MM.1S (cell line): Measurements from ENCODE around the gene CCDC93.

Experiments used
- DNase-seq: peaks from one replicate; pipeline ENCODE4 v3.0.0-alpha.2; 2015
- H2AFZ ChIP-seq: fragments of 300-600 bp; sonication (generic); 2 replicates; pipeline ENCODE4 v1.6.0; 2016; ENCODE audit warnings: antibody characterized with exemption, low read length
- H3F3A ChIP-seq: fragments of 300-600 bp; sonication (generic); 2 replicates; pipeline ENCODE4 v1.6.1; 2016; ENCODE audit warnings: mild to moderate bottlenecking, antibody characterized with exemption, low read length, moderate library complexity, mixed read lengths; ENCODE audit not compliant: insufficient read depth
- H3K27ac ChIP-seq: fragments of 300-600 bp; sonication (generic); 2 replicates; pipeline ENCODE4 v1.5.1; 2016; ENCODE audit warnings: mild to moderate bottlenecking, low read length
- H3K27me3 ChIP-seq: fragments of 300-600 bp; sonication (generic); replicated peaks from 2 replicates; pipeline ENCODE4 v1.6.0; 2016; ENCODE audit warnings: low read length; ENCODE audit not compliant: insufficient read depth
- H3K36me3 ChIP-seq: fragments of 300-600 bp; sonication (generic); replicated peaks from 2 replicates; pipeline ENCODE4 v1.6.1; 2016; ENCODE audit warnings: mild to moderate bottlenecking, low read length, mixed read lengths; ENCODE audit not compliant: insufficient read depth
- H3K4me1 ChIP-seq: fragments of 300-600 bp; sonication (generic); 2 replicates; pipeline ENCODE4 v1.6.1; 2016; ENCODE audit warnings: low read length, mixed read lengths
- H3K4me2 ChIP-seq: fragments of 300-600 bp; sonication (generic); 2 replicates; pipeline ENCODE4 v1.6.0; 2016; ENCODE audit warnings: low read depth, low read length
- H3K4me3 ChIP-seq: fragments of 300-600 bp; sonication (generic); 2 replicates; pipeline ENCODE4 v1.5.1; 2016; ENCODE audit warnings: low read length, mixed read lengths
- H3K79me2 ChIP-seq: fragments of 300-600 bp; sonication (generic); 2 replicates; pipeline ENCODE4 v1.6.1; 2016; ENCODE audit warnings: mixed run types, low read length, mixed read lengths
- H3K9ac ChIP-seq: fragments of 300-600 bp; sonication (generic); 2 replicates; pipeline ENCODE4 v1.6.1; 2016; ENCODE audit warnings: low read length, mixed read lengths
- H3K9me2 ChIP-seq: fragments of 300-600 bp; sonication (generic); replicated peaks from 2 replicates; pipeline ENCODE4 v1.6.1; 2016; ENCODE audit warnings: mild to moderate bottlenecking, low read length, mixed read lengths; ENCODE audit not compliant: insufficient read depth
- H3K9me3 ChIP-seq: fragments of 300-600 bp; sonication (generic); replicated peaks from 2 replicates; pipeline ENCODE4 v1.6.1; 2016; ENCODE audit warnings: mild to moderate bottlenecking, low read length, mixed read lengths; ENCODE audit not compliant: insufficient read depth
- H4K20me1 ChIP-seq: fragments of 300-600 bp; sonication (generic); 2 replicates; pipeline ENCODE4 v1.6.1; 2016; ENCODE audit warnings: mild to moderate bottlenecking, low read length, moderate library complexity, mixed read lengths; ENCODE audit not compliant: insufficient read depth
- CTCF ChIP-seq: fragments of 300-600 bp; sonication (generic); IDR thresholded peaks from 2 replicates; pipeline ENCODE4 v1.5.1; 2016; ENCODE audit warnings: antibody characterized with exemption, low read length, mixed read lengths
- EZH2 ChIP-seq: fragments of 300-600 bp; sonication (generic); optimal IDR thresholded peaks from 2 replicates; pipeline ENCODE3; 2017; ENCODE audit warnings: low read depth, mild to moderate bottlenecking, antibody characterized with exemption, low read length, mixed read lengths
- EZH2phosphoT487 ChIP-seq: fragments of 300-600 bp; sonication (generic); IDR thresholded peaks from 2 replicates; pipeline ENCODE4 v1.6.1; 2018; ENCODE audit warnings: antibody characterized with exemption, low read length

Gene CCDC93

GRCh38 chr2:118013221-118013723, 598 bp downstream of the CCDC93 start:
- Histone ChIP-seq H4K20me1 (peaks cover 18% of the 10 kb centered on the region), H3K79me2 (peaks cover 56% of the 10 kb centered on the region), H3K4me3 (peak overlapping the region; percentile 98), H3K27me3 (no peaks in the 10 kb centered on the region), H3K9ac (peak overlapping the region; percentile 98), H3K9me2 (no peaks in the 10 kb centered on the region), H3K4me2 (peak overlapping the region; percentile 99), H3F3A (0 out of 2 replicates have a peak, but pooled peaks cover under 1% of the 10 kb centered on the region), H3K4me1 (peaks cover 25% of the 10 kb centered on the region), H2AFZ (peak overlapping the region; percentile 94), H3K27ac (peak overlapping the region; percentile 76), H3K9me3 (no peaks in the 10 kb centered on the region), H3K36me3 (peaks cover 6% of the 10 kb centered on the region; the same call in 1 of the 2 replicates)
- no peak for TF ChIP-seq EZH2phosphoT487
- TF ChIP-seq CTCF, result peak; percentile 6; the same call in 1 of the 2 replicates
- TF ChIP-seq EZH2, result no peak
- peak; percentile 26 for DNase-seq

GRCh38 chr2:118012778-118013177, 1.1 kb downstream of the CCDC93 start:
- Histone ChIP-seq H3K4me3 (peak overlapping the region; percentile 98), H3K9ac (peak overlapping the region; percentile 98), H3K36me3 (peaks cover 11% of the 10 kb centered on the region), H3K4me2 (peak overlapping the region; percentile 99), H3K9me3 (no peaks in the 10 kb centered on the region), H3K27ac (no peak overlapping the region), H3K79me2 (peaks cover 61% of the 10 kb centered on the region), H4K20me1 (peaks cover 18% of the 10 kb centered on the region), H3K4me1 (peaks cover 25% of the 10 kb centered on the region), H2AFZ (0 out of 2 replicates have a peak overlapping the region, but pooled peaks have one; percentile 94), H3F3A (0 out of 2 replicates have a peak, but pooled peaks cover 2% of the 10 kb centered on the region), H3K27me3 (no peaks in the 10 kb centered on the region), H3K9me2 (no peaks in the 10 kb centered on the region)
- TF ChIP-seq EZH2phosphoT487 (no peak), EZH2 (no peak), CTCF (no peak; the same call in 1 of the 2 replicates)
- no peak for DNase-seq

GRCh38 chr2:118010473-118010872, 3.4 kb downstream of the CCDC93 start:
- Histone ChIP-seq H4K20me1 (peaks cover 18% of the 10 kb centered on the region), H3K27ac (peak overlapping the region; percentile 2; the same call in 1 of the 2 replicates), H3K4me2 (no peak overlapping the region), H3K4me3 (no peak overlapping the region), H3F3A (peaks cover 17% of the 10 kb centered on the region), H2AFZ (no peak overlapping the region), H3K79me2 (peaks cover 72% of the 10 kb centered on the region), H3K4me1 (peaks cover 41% of the 10 kb centered on the region), H3K9me2 (no peaks in the 10 kb centered on the region), H3K9ac (no peak overlapping the region), H3K27me3 (no peaks in the 10 kb centered on the region), H3K9me3 (no peaks in the 10 kb centered on the region), H3K36me3 (peaks cover 15% of the 10 kb centered on the region)
- TF ChIP-seq EZH2 (no peak), CTCF (no peak), EZH2phosphoT487 (no peak)
- no peak for DNase-seq
